Activated B cell treated with CpG ODN at 0.5 μM for 24 hours (primary cell): ENCODE results near the gene MTIF3. TPM values are rescaled to one million over a fixed set of nuclear protein-coding genes. Genes with fewer than 3 reads are reported as not detected.

Experiments
- ATAC-seq: fragments of 200-7000 bp; cut with Tn5 transposase; one replicate; pipeline ENCODE4 v1.10.0; 2021; ENCODE audit warnings: low read depth, mild to moderate bottlenecking, moderate library complexity
- CTCF ChIA-PET: fragments of 350-600 bp; sonication (Branson Sonifier 250); formaldehyde crosslinking; loops from one replicate; lab custom pipeline; 2021; ENCODE audit warnings: antibody characterized with exemption; lab: Charles Lee
- POLR2A ChIA-PET: fragments of 350-600 bp; sonication (Branson Sonifier 250); formaldehyde crosslinking; loops from one replicate; lab custom pipeline; 2021; ENCODE audit warnings: antibody characterized with exemption; lab: Charles Lee
- DNase-seq: peaks from one replicate; pipeline ENCODE4 v3.0.0; 2022
- H3K27ac Mint-ChIP-seq: one replicate; pipeline ENCODE4 v1.8.0; 2020; ENCODE audit warnings: mixed read lengths
- H3K27me3 Mint-ChIP-seq: one replicate; pipeline ENCODE4 v1.8.0; 2021; ENCODE audit warnings: mixed read lengths
- H3K36me3 Mint-ChIP-seq: one replicate; pipeline ENCODE4 v1.8.0; 2021; ENCODE audit warnings: low read depth, mixed read lengths
- H3K4me1 Mint-ChIP-seq: one replicate; pipeline ENCODE4 v1.8.0; 2021; ENCODE audit warnings: mixed read lengths
- H3K4me3 Mint-ChIP-seq: one replicate; pipeline ENCODE4 v1.8.0; 2020; ENCODE audit warnings: mild to moderate bottlenecking, mixed read lengths
- H3K9me3 Mint-ChIP-seq: one replicate; pipeline ENCODE4 v1.8.0; 2020; ENCODE audit warnings: mixed read lengths
- intact Hi-C: fragments of 100-400 bp; cut with micrococcal nuclease; formaldehyde crosslinking; loops from one replicate; pipeline ENCODE4 v1.15.1; 2024
- total RNA-seq: library from RNA; stranded (reverse); gene quantifications from 2 replicates; pipeline ENCODE4 v1.2.3, GENCODE V29; 2022
- TF ChIP-seq, protein P1 (sequence below): fragments of 200-600 bp; IDR thresholded peaks from one replicate; pipeline ENCODE4 v1.8.0; 2022; ENCODE audit warnings: antibody characterized with exemption, mild to moderate bottlenecking

The MTIF3 gene
- total RNA-seq, 1 donor from 2014 or later = 50.1 TPM

DNA sequence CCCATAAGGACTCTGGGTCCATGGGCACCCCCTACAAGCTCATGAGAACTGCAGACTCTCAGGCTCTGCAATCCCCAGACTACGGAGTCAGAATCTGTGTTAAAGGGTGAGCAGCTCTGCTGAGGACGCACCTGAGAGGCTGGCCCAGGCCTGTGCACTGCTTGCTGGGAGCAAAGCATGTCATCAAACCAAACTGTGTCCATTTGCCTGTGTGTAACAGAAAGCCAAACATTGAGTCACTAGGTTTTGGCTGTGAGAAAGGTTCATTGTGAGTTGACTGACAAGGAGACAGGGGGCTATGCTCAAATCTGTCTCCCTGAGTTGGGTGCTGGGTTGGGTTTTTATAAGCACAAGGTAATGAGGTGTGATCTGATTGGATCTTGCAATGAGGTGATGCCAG lies 22.1 kb upstream of the MTIF3 start:
- ATAC-seq = no peak
- POLR2A ChIA-PET = interaction anchor here (0.8 kb wide), 1 partner anchor 17 kb away, joined by 4 read pairs; no protein-coding TSS in a partner anchor
- H3K27ac Mint-ChIP-seq = no peak overlapping the region

DNA sequence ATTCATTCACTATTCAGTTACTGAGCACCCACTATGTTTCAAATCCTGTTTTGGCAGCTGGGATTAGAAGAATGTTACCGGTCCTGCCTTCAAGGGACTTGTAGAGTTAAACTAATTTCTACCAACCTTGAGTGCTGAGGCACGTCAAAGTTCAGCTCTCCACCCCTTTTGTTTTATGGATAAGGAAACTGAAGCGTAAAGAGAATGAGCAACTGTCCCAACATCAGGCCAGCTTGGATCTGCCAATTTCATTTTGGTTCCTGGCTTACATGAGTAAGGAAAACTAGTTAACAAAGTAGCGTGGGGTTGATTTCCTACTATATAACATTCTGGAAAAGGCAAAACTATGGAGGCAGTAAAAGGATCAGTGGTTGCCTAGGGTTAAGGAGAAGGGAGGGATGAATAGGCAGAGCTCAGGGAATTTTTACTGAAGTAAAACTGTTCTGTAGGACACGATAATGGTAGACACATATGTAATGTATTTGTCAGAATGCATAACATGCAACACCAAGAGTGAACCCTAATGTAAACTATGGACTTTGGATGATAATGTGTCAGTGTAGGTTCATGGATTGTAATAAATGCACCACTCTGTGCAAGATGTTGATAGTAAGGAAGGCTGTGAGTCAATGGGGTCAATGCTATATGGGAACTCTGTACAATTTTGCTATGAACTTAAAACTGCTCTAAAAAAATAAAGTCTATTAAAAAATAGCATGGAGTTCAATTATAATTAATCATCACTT lies 19.9 kb upstream of the MTIF3 start:
- ATAC-seq (no peak), DNase-seq (no peak)
- ChIA-PET POLR2A (no interaction called here), CTCF (no interaction called here)
- Mint-ChIP-seq H3K36me3 (no peaks in the 10 kb centered on the region), H3K27me3 (no peaks in the 10 kb centered on the region), H3K4me1 (no peaks in the 10 kb centered on the region), H3K27ac (no peak overlapping the region), H3K9me3 (no peaks in the 10 kb centered on the region), H3K4me3 (no peak overlapping the region)
- TF ChIP-seq, protein P1, sequence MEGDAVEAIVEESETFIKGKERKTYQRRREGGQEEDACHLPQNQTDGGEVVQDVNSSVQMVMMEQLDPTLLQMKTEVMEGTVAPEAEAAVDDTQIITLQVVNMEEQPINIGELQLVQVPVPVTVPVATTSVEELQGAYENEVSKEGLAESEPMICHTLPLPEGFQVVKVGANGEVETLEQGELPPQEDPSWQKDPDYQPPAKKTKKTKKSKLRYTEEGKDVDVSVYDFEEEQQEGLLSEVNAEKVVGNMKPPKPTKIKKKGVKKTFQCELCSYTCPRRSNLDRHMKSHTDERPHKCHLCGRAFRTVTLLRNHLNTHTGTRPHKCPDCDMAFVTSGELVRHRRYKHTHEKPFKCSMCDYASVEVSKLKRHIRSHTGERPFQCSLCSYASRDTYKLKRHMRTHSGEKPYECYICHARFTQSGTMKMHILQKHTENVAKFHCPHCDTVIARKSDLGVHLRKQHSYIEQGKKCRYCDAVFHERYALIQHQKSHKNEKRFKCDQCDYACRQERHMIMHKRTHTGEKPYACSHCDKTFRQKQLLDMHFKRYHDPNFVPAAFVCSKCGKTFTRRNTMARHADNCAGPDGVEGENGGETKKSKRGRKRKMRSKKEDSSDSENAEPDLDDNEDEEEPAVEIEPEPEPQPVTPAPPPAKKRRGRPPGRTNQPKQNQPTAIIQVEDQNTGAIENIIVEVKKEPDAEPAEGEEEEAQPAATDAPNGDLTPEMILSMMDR = no peak
- intact Hi-C loops = no loop called here

More for the DNA sequence above, 22.1 kb upstream of the MTIF3 start:
- DNase-seq = no peak
- H3K9me3 Mint-ChIP-seq = no peaks in the 10 kb centered on the region
- no peaks in the 10 kb centered on the region for H3K27me3 Mint-ChIP-seq
- CTCF ChIA-PET = no interaction called here
- no peaks in the 10 kb centered on the region for H3K36me3 Mint-ChIP-seq
- intact Hi-C loops = no loop called here
- peaks cover 9% of the 10 kb centered on the region for H3K4me1 Mint-ChIP-seq
- TF ChIP-seq, protein P1 = no peak
- no peak overlapping the region for H3K4me3 Mint-ChIP-seq

DNA sequence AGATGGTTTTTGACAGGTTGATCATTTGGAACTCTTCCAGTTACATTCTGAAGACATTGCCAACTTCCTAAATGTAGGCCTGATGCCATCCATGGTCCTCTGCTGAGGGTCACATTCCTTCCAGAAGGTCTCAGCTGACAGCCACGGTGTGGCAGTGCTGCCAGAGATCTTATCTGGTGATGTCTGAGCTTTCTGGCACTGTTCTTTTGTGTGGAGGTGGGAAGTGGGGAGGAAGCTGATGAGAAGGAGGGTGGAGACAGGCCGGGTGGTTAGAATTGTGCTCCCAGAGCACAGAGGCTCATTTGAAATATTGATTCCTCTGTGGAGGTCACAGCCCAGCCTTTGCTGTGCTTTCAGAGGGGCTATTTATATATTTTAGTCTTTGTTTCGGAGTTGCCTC lies 16.1 kb upstream of the MTIF3 start:
- intact Hi-C loops = no loop called here
- Mint-ChIP-seq H3K27ac (no peak overlapping the region), H3K27me3 (no peaks in the 10 kb centered on the region), H3K4me3 (no peak overlapping the region), H3K9me3 (no peaks in the 10 kb centered on the region), H3K4me1 (peaks cover 9% of the 10 kb centered on the region), H3K36me3 (no peaks in the 10 kb centered on the region)
- ATAC-seq (no peak), DNase-seq (no peak)
- ChIA-PET CTCF (no interaction called here), POLR2A (interaction anchor here (1.7 to 2.2 kb wide), 2 partner anchors 9 to 11 kb away, joined by 4 to 7 read pairs; no protein-coding TSS in a partner anchor)
- TF ChIP-seq, protein P1 = no peak

DNA sequence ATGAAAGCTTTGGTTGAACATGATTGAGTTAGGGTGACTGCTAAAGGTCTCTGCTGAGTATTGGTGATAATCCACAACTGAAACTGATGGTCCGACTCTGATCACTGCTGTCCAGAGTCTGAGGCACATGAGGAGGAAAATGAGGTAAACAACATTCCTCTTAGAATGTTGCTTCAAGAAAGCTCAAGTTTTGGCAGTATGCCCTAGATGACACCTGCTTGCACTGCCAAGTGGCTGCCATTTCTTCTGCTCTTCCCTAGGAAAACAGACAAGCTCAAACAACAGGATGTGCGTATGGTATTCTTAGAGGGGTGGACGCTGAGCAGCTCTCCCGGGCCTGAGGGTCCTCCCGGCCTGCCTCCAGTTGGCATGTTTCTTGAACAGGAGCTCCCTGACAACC lies 15.2 kb upstream of the MTIF3 start:
- no peaks in the 10 kb centered on the region for H3K27me3 Mint-ChIP-seq
- H3K36me3 Mint-ChIP-seq = no peaks in the 10 kb centered on the region
- H3K27ac Mint-ChIP-seq = peak overlapping the region; percentile 4
- peaks cover 12% of the 10 kb centered on the region for H3K4me1 Mint-ChIP-seq
- H3K4me3 Mint-ChIP-seq = no peak overlapping the region
- ChIA-PET CTCF (no interaction called here), POLR2A (interaction anchor here (0.5 to 2.2 kb wide), 4 partner anchors 9 to 784 kb away, joined by 3 to 7 read pairs (median 4); no protein-coding TSS in a partner anchor)
- intact Hi-C loops = no loop called here
- no peak for ATAC-seq
- no peak for DNase-seq
- H3K9me3 Mint-ChIP-seq = no peaks in the 10 kb centered on the region
- TF ChIP-seq, protein P1 = no peak

DNA sequence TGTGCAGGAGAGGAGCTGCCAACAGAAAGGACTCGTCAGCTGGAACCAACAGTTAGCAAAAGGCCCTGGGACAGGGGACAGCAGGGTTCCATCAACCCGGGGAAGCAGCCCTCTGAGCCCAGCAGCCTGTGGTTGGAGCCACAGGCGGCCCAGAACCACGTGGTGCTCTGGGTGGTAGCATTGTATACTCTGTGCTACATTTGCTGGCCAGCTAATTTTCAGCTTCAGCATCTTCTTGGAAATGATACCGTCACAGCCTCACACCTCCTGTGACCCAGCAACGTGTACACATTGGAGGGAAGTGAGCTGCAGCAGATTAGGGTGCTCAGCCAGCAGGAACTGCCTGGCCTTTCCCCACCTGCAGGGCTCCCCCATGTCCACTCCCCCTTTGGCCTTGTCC lies 13.1 kb upstream of the MTIF3 start:
- POLR2A ChIA-PET = interaction anchor here (1.5 kb wide), 1 partner anchor 19 kb away, joined by 3 read pairs; no protein-coding TSS in a partner anchor
- CTCF ChIA-PET = interaction anchor here (1.1 kb wide), 1 partner anchor 10 kb away, joined by 3 read pairs; no protein-coding TSS in a partner anchor
- H3K4me1 Mint-ChIP-seq = peaks cover 12% of the 10 kb centered on the region
- H3K27ac Mint-ChIP-seq = no peak overlapping the region
- DNase-seq (no peak), ATAC-seq (no peak)
- H3K27me3 Mint-ChIP-seq = no peaks in the 10 kb centered on the region
- no peak overlapping the region for H3K4me3 Mint-ChIP-seq
- TF ChIP-seq, protein P1 = no peak
- H3K9me3 Mint-ChIP-seq = no peaks in the 10 kb centered on the region
- intact Hi-C loops = no loop called here
- H3K36me3 Mint-ChIP-seq = no peaks in the 10 kb centered on the region
